NCI-H1105 (cell line): ENCODE measurements around the gene YPEL2.
"Not testable (repeated sequence)": the region's sequence is repeated elsewhere in the genome, so short reads cannot be mapped to it uniquely, and the experiment has no call there.

Source experiments
- DNase-seq: peaks from one replicate; lab custom pipeline; 2025; lab: John Stamatoyannopoulos, UW

The YPEL2 gene

GRCh38 chr17:59377410-59377809, 46.0 kb downstream of the YPEL2 start:
- no peak for DNase-seq

DNA sequence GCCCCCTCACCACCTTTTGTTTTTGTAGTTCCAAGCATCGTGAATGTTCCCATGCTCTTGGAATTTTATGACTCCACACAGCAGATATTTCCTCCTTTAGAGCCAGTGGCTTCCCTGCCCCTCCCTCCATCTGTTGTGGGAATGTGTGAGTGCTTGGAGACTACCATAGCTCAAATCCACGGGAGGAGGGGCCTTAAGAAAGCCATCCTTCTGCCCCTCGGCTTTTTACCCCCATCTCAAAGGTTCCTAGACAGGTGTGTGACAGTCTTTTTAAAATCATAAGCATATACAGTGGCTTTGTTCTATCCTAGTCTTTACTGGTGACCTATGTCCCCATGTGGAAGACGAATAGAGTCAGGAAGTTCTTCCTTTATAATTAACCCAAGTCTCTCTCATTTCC, 47.2 kb downstream of the YPEL2 start:
- DNase-seq, result no peak

GRCh38 chr17:59380474-59380873, 49.0 kb downstream of the YPEL2 start:
- DNase-seq, result no peak

GRCh38 chr17:59381716-59382570, 50.5 kb downstream of the YPEL2 start:
- DNase-seq, result no peak

- DNase-seq, result no peak
Observed at GRCh38 chr17:59383893-59384292, 52.4 kb downstream of the YPEL2 start.

- no peak for DNase-seq
Observed at GRCh38 chr17:59387351-59388068, 56.1 kb downstream of the YPEL2 start.

DNA sequence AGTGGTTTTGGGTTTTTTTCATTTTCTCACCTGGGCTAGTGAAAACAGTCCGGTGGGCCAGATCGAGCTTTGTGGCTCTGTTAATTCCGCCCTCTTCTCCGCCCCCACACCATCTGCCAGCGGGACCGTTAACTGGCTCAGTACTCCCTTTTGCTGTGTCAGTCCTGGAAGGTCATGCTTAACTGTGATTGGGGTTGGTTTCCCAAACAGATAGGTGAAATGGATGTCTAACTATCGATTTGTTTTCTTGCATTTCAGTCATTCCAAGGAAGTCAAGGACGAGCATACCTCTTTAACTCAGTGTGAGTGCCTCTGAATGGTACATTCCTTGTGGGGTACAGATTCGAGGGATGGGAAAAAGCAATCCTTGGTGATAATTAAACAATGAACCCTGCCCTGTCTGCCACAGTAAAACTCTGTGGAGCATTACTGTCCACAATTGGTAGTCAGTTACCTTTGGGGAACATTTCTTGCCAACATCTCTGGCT, 56.7 kb downstream of the YPEL2 start:
- no peak for DNase-seq

DNA sequence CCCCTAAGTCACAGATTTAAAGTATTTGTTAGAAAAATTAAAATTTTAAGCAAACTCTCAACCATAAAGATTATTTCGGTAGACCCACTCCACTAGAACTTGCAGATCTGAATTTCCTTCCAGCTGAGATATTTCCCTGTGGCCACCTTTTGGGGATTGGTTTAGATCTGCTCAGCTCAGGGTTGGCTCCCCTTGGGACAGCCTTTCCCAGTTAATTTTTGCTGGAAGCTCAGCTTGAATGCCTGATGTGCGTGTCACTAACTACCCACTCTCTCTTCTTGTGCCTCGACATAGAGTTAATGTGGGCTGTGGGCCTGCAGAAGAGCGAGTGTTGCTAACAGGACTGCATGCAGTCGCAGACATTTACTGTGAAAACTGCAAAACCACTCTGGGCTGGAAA, 57.6 kb downstream of the YPEL2 start:
- DNase-seq, result no peak

GRCh38 chr17:59391021-59391420, 59.6 kb downstream of the YPEL2 start:
- DNase-seq, result no peak

GRCh38 chr17:59392973-59393679, 61.7 kb downstream of the YPEL2 start:
- DNase-seq, result no peak

DNA sequence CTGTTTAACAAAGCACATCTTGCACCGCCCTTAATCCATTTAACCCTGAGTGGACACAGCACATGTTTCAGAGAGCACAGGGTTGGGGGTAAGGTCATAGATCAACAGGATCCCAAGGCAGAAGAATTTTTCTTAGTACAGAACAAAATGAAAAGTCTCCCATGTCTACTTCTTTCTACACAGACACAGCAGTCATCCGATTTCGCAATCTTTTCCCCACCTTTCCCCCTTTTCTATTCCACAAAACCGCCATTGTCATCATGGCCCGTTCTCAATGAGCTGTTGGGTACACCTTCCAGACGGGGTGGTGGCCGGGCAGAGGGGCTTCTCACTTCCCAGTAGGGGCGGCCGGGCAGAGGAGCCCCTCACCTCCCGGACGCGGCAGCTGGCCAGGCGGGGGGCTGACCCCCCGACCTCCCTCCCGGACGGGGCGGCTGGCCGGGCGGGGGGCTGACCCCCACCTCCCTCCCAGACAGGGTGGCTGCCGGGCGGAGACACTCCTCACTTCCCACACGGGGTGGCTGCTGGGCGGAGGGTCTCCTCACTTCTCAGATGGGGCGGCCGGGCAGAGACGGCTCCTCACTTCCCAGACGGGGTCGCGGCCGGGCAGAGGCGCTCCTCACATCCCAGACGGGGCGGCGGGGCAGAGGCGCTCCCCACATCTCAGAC, 62.4 kb downstream of the YPEL2 start:
- DNase-seq, result not testable (repeated sequence)

GRCh38 chr17:59396134-59396826, 64.8 kb downstream of the YPEL2 start:
- no peak for DNase-seq

DNA sequence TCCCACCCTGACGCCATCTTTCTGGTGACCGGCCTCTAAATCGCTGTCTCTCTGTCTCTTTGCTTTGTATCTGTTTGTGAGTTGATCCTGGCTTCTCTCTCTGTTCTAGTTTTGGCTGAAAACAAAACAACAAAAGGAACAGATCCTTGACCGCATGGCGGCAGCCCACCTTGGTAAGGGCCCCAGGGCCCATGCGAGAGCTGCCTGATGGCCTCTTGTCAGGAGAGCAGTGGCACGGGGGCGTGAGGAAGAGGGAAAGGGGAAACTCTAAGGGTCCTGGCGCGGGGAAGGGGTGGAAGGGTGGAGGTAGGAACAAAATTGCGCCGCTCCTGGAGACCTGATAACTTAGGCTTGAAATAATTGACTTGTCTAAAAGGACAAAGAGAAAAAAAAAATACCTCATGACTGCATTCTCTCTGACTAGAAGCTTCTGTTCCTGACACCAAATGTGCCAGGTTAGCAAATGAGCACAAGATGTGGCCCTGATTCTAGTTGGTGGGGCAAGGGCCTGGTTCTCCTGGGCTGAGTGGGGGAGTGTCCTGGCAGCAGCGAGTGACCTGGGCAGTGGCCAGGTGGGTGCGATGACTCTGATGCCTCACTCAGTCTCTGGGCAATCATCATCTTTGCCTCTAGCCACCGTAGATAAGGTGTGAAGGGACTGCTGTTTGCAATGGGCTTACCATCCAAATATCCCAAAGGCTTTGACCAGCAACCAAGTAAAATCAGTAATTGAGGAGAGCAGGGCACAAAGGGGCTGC, 66.0 kb downstream of the YPEL2 start:
- no peak for DNase-seq

- DNase-seq, result no peak
Observed at GRCh38 chr17:59399914-59400313, 68.5 kb downstream of the YPEL2 start.

DNA sequence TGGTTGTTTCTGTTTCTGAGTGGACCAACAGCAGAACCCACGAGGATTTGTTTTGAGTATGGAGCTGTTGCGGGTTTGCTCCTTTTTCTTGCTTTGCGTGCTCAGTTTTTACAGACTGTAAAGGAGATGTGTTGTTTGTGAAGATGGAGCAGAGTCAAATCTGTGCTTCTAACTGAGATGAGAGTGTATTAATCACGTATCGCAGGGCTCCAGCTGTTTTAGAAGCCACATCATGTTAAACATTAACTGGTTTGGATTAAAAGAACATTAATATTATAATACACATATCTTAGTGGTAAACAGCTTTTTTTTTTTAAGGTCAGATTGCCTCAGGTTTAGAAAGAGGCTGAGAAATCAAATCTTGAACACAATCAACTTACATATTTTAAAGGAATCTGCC, 69.4 kb downstream of the YPEL2 start:
- DNase-seq, result no peak

GRCh38 chr17:59401274-59401673, 69.8 kb downstream of the YPEL2 start:
- DNase-seq, result no peak

DNA sequence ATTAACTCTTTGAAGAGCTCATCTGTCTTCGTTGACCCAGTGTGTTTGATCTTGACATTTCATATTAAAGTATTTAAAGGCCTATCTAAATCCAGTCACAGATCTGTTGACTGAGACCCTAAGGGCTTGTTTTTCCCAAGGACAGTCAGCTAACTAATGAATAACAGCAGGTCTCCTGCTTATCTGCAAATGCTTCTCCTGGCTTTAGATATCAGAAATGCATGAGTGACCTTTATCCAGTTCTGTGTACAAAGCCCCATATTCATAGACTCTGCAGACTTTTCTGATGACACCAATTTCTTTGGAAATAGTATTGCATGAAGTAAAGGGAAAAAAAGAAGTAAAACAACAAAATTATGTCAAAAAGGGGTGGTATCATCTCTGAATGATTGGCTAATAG, 70.3 kb downstream of the YPEL2 start:
- no peak for DNase-seq

- DNase-seq, result no peak
Observed at GRCh38 chr17:59402760-59403159, 71.3 kb downstream of the YPEL2 start.

GRCh38 chr17:59404471-59404870, 73.0 kb downstream of the YPEL2 start:
- DNase-seq, result no peak

DNA sequence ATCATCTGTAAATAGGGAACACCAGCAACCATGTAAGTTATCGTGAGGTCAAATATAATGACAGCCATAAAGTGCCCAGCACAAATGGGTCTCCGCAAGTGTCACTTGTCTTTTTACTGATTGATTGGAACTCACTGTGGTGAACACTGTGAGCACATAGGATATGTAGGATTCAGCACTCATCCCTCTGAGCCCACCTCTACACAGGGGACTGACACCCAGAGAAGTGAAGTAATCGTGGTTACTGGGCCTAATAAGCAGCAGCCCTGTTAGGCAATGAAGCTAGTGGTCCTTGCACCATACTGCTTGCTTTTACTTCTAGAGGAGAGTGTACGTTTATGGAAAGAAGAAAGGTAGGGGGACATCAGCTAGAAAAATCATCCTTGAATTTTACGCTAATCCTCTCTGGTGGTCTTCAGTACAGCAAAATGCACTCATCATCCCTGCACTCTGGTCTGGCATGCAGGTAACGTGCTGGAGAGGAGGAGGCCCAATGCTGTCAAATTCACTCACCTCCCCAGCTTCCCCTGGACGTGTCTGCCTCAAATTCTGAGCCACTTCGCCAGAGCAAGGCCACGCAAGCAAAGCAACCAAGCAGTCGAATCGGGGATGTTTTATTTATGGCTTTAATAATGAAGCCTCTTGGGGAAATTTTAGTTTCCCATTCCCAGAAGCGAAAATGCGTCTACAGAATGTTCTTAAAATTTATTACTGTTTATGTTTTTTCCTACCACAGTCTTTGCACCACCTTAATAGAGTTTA, 74.7 kb downstream of the YPEL2 start:
- DNase-seq, result no peak
